ENCODE measurements around the gene ADGRE3. TPM values are rescaled to one million over a fixed set of nuclear protein-coding genes. Genes with fewer than 3 reads are reported as not detected.

Gene ADGRE3
- total RNA-seq, 3 donors from 2014 or later, result 0.44 TPM; not detected in 2

DNA sequence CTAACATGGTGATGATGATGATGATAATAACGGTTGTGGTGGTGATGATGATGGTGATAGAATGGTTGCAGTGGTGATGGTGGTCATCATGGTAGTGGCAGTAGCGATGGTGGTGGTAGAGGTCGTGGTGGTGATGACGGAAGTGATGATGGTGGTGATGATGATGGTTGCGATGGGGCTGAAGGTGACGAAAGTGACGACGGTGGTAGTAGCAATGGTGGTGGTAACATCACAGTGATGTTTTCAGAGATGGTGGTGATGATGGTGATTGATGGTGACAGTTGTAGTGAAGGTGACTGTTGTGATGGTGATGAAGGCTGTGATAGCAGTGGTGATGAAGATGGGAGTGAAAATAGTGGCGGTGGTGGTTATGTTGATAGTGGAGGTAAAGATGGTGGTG lies 3.6 kb upstream of the ADGRE3 start:
- intact Hi-C loops (cut with DNase I; ENCODE audit: low total_unique reads), result no loop called here
- H3K4me3 ChIP-seq, result no peak overlapping the region

GRCh38 chr19:14677464-14677863 lies 2.8 kb upstream of the ADGRE3 start:
- H3K27ac ChIP-seq, result no peak overlapping the region
- intact Hi-C loops (cut with DNase I; ENCODE audit: low total_unique reads), result no loop called here
- TF ChIP-seq POLR2AphosphoS5 (IDR thresholded peaks at IDR 0.05) (no peak), CTCF (IDR thresholded peaks at IDR 0.05) (no peak), POLR2A (IDR thresholded peaks at IDR 0.05) (no peak)
- no peaks in the 10 kb centered on the region for H3K4me1 ChIP-seq
- H3K4me3 ChIP-seq, result no peak overlapping the region
- DNase-seq (ENCODE audit: low spot score in 2 of 2), result no peak
- no peaks in the 10 kb centered on the region for H3K9me3 ChIP-seq
- H3K27me3 ChIP-seq, result no peaks in the 10 kb centered on the region
- H3K36me3 ChIP-seq, result no peaks in the 10 kb centered on the region

More for the DNA sequence above, 3.6 kb upstream of the ADGRE3 start:
- Histone ChIP-seq H3K4me1 (no peaks in the 10 kb centered on the region), H3K9me3 (no peaks in the 10 kb centered on the region), H3K36me3 (no peaks in the 10 kb centered on the region), H3K27ac (no peak overlapping the region), H3K27me3 (no peaks in the 10 kb centered on the region)
- TF ChIP-seq POLR2A (IDR thresholded peaks at IDR 0.05), result no peak
- TF ChIP-seq POLR2AphosphoS5 (IDR thresholded peaks at IDR 0.05), result no peak
- no peak for TF ChIP-seq CTCF (IDR thresholded peaks at IDR 0.05)
- no peak for DNase-seq (ENCODE audit: low spot score in 2 of 2)

GRCh38 chr19:14676762-14677161 lies 2.1 kb upstream of the ADGRE3 start:
- H3K9me3 ChIP-seq, result no peaks in the 10 kb centered on the region
- H3K4me1 ChIP-seq, result no peaks in the 10 kb centered on the region
- H3K4me3 ChIP-seq, result no peak overlapping the region
- H3K27ac ChIP-seq, result no peak overlapping the region
- TF ChIP-seq POLR2A (IDR thresholded peaks at IDR 0.05) (no peak), POLR2AphosphoS5 (IDR thresholded peaks at IDR 0.05) (no peak), CTCF (IDR thresholded peaks at IDR 0.05) (no peak)
- H3K27me3 ChIP-seq, result no peaks in the 10 kb centered on the region
- intact Hi-C loops (cut with DNase I; ENCODE audit: low total_unique reads), result no loop called here
- H3K36me3 ChIP-seq, result no peaks in the 10 kb centered on the region
- DNase-seq (ENCODE audit: low spot score in 2 of 2), result no peak

DNA sequence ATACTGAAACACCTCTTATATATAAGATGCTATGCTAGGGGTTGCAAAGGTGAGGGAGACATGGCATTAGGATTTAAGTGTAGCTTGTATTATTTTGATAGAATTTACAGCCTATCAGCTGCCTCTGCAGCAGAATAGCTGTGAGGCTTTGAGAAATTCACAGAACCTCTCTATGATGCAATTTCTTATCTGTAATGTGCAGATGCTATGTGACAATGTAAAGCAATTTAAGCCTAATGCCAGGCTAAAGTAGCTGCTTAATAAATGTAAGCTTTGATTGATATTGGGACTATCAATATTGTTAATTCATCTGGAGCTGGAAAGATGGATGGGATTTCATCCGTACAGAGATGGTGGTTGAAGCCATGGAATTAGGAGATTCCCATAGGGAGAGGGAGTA lies 1.6 kb downstream of the ADGRE3 start:
- Histone ChIP-seq H3K27ac (no peak overlapping the region), H3K9me3 (peaks cover 0 to 13% of the 10 kb centered on the region in 2 donors), H3K36me3 (no peaks in the 10 kb centered on the region), H3K4me1 (no peaks in the 10 kb centered on the region), H3K4me3 (no peak overlapping the region), H3K27me3 (no peaks in the 10 kb centered on the region)
- TF ChIP-seq CTCF (IDR thresholded peaks at IDR 0.05) (no peak), POLR2AphosphoS5 (IDR thresholded peaks at IDR 0.05) (no peak), POLR2A (IDR thresholded peaks at IDR 0.05) (no peak)
- intact Hi-C loops (cut with DNase I; ENCODE audit: low total_unique reads), result no loop called here
- no peak for DNase-seq (ENCODE audit: low spot score in 2 of 2)

- TF ChIP-seq POLR2A (IDR thresholded peaks at IDR 0.05) (no peak), CTCF (IDR thresholded peaks at IDR 0.05) (no peak), POLR2AphosphoS5 (IDR thresholded peaks at IDR 0.05) (no peak)
- DNase-seq (ENCODE audit: low spot score in 2 of 2), result no peak
These were observed 2.3 kb downstream of the ADGRE3 start for GRCh38 chr19:14672188-14672872.

More at GRCh38 chr19:14672188-14672872, 2.3 kb downstream of the ADGRE3 start:
- no peaks in the 10 kb centered on the region for H3K4me1 ChIP-seq
- H3K9me3 ChIP-seq, result peaks cover 0 to 13% of the 10 kb centered on the region in 2 donors
- intact Hi-C loops (cut with DNase I; ENCODE audit: low total_unique reads), result no loop called here
- no peaks in the 10 kb centered on the region for H3K36me3 ChIP-seq
- no peak overlapping the region for H3K27ac ChIP-seq
- H3K27me3 ChIP-seq, result no peaks in the 10 kb centered on the region
- H3K4me3 ChIP-seq, result no peak overlapping the region
